ENCODE data around the gene NEURL4.
A peak's percentile ranks its signal among the peaks of the same experiment; 100 is the strongest.

NEURL4 gene

GRCh38 chr17:7295230-7296180 lies 33.6 kb downstream of the NEURL4 start:
- DNase-seq: no peak

DNA sequence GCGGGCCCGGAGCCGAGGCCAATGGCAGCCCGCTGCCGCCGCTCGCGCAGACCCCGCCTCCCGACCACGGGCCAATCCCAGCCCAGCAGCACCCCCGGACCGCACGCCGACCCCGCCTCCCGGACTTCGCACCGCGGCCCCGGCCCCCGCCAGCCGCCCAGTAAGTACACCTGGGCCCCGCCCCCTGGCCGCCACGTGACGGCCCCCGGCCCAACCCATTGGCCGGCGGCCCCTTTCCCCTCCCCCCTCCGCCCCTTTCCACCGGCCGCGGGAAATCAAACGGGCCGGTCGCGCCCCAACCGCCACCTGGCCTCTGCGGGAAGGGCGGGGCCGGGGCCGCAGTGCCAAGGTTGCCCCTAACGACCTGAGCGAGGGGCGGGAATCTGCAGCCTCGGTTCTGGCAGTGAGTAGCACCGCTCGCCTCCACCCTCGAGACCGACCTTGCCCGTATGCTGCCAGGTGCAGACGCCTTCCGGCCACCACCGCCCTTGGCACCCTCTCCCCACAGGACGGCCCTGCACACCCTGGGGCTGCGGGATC lies 34.5 kb downstream of the NEURL4 start, which contains the start of gene YBX2:
YBX2 (minus strand) TSS at position 26 of the 540 bp plus-strand sequence. CDS start 139 bp downstream, outside the sequence.
- peak; percentile 23 for DNase-seq

GRCh38 chr17:7293816-7294613 lies 35.1 kb downstream of the NEURL4 start:
- no peak for DNase-seq

DNA sequence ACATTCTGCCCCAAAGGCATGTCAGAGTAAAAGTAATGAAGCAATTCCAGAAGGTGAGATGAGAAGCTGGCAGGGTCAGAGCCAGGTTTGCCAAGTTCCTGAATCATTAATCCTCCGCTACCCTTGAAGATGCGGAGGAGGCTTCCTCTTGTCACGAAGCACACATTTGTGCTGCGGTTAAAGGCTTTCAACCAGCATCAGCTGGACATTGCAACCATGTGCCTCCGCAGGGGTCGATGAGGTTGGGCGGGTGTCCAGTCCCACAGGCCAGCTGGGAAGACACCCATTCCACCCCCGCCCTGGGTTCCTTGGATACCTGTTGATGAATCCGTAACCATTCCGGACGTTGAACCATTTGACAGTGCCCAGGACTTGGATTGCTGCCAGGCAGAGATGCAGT lies 36.0 kb downstream of the NEURL4 start:
- DNase-seq: peak; percentile 56

GRCh38 chr17:7292729-7293128 lies 36.4 kb downstream of the NEURL4 start:
- DNase-seq: no peak

DNA sequence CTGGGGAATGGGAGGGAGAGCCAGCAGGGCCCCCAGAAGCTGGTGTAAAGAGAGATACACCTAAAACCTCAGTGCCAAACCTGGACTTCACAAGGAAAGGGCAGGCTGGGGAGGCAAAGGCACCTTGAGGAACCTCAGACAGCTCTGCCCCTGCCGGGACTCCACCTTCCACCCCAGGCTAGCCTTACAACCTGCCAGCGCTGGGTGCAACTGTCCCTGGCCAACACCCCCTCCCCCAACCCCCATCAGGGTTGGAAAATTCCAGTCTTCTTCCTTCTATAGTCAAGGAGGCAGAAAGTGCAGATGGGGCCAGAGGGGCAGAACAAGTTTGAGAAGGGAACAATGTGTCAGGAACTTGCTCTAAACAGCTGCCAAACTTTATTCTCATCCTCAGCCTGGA lies 36.9 kb downstream of the NEURL4 start:
- no peak for DNase-seq

- no peak for DNase-seq
Measured at GRCh38 chr17:7290685-7291084, 38.5 kb downstream of the NEURL4 start.

DNA sequence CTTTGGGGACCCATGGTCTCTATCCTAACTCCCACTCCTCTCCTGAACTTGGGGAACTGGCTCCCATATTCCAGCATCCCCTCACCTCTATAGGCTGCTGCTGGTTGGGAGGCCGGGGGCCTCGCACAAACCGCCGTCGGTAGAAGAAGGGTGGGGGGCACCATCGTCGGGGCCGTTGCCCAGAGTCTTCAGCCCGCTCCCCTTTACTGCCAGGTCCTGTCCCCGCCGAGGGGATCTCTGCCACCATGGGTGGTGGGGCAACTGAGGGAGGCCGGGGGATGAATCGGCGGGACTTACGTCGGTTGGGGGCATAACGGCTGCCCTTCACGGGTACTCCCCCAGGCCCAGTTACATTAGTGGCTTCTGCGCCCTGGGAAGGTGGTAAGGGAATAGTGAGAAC lies 39.0 kb downstream of the NEURL4 start:
- no peak for DNase-seq

- no peak for DNase-seq
Measured at GRCh38 chr17:7289256-7290032, 39.7 kb downstream of the NEURL4 start.

GRCh38 chr17:7285679-7286078 lies 43.5 kb downstream of the NEURL4 start:
- DNase-seq: no peak

DNA sequence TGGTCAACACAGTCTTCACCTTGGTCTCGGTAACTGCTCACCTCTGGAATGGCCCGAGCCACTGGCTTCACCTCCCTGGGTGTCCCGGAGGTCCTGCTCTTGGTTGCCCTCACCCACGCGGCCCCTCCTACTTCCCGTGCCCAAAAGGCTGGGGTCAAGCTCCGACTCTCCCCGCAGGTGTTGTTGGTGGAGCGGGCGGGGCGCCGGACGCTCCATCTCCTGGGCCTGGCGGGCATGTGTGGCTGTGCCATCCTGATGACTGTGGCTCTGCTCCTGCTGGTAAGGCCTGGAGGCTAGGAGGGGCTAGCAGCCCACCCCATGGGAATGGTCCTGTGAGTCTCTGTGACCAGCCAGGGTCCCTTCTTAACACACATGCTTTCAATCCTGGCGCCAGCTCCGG lies 44.2 kb downstream of the NEURL4 start:
- no peak for DNase-seq

GRCh38 chr17:7283471-7284216 lies 45.5 kb downstream of the NEURL4 start:
- DNase-seq: no peak

- no peak for DNase-seq
Measured at GRCh38 chr17:7282752-7283321, 46.3 kb downstream of the NEURL4 start.

DNA sequence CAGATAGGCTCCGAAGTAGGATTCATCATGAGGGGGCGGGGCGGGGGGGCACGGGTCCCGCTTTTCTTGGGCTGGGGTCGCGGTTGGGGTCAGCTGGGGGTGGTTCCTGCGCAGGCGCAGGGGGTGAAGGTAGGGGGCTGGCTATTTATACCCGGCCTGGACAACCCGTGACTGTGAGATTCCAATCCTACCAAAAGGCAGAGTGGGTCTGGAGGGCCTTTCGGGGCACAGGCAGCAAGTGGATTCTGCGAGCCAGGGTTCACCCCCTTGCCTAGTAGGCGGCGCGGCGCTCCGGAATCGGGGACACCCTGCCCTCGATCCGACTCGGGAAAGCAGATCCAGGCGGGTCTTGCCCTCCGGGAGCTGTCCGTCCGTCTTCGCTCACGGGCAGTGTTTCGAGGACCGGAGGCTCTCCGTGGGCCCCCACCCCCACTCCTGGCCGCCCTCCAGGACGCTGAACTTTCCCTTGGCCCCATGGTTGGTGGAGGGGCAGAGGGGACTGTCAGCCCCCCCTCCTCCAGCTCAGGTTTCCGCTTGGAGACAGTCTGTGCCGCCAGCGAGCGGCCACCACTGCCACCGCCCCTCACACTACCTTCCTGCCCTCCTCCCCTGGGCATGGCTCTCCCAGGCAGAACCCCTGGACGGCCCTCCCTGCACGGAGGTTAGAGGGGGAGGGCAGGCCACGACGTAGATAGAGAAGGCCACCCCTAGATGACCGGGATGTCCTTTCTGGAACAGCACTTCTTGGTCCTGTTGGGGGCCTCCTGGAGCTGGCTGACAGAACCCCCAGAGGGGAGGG lies 47.0 kb downstream of the NEURL4 start:
- no peak for DNase-seq

DNA sequence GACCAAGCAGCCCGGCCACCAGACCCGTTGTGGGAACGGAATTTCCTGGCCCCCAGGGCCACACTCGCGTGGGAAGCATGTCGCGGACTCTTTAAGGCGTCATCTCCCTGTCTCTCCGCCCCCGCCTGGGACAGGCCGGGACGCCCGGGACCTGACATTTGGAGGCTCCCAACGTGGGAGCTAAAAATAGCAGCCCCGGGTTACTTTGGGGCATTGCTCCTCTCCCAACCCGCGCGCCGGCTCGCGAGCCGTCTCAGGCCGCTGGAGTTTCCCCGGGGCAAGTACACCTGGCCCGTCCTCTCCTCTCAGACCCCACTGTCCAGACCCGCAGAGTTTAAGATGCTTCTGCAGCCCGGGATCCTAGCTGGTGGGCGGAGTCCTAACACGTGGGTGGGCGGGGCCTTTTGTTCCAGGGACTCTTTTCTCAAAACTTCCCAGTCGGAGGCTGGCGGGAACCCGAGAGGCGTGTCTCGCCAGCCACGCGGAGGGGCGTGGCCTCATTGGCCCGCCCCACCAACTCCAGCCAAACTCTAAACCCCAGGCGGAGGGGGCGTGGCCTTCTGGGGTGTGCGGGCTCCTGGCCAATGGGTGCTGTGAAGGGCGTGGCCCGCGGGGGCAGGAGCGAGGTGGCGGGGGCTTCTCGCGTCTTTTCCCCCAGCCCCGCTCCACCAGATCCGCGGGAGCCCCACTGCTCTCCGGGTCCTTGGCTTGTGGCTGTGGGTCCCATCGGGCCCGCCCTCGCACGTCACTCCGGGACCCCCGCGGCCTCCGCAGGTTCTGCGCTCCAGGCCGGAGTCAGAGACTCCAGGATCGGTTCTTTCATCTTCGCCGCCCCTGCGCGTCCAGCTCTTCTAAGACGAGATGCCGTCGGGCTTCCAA lies 47.8 kb downstream of the NEURL4 start, which contains the start of gene SLC2A4:
SLC2A4 (plus strand) TSS at position 645 of the 879 bp plus-strand sequence; CDS start at position 862, 217 bp downstream.
- peak; percentile 95 for DNase-seq

DNA sequence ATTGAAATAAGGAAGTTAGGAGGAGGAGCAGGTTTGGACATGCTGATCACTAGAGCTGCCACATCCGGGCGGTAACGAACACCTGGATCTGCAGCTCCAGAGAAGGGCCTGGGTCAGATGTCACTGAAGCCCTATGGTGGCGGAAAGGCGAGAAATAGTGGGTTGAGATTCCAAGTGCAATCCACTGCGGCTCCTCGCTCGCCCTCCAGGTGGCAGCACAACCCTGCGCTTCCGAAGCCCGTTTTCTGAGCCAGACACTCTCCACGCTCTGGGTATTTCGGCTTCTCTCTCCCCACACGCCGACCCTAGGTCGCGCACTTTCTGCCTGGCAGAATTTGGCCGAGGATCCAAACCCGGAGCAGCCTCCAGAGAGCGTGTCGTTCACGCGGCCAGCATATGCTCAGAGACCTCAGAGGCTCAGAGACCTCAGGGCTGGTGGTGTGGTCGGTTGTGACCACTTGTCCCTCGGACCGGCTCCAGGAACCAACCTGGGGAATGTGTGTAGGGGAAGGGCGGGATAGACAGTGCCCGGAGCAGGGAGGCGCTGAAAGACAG lies 48.5 kb downstream of the NEURL4 start:
- DNase-seq: peak; percentile 80

DNA sequence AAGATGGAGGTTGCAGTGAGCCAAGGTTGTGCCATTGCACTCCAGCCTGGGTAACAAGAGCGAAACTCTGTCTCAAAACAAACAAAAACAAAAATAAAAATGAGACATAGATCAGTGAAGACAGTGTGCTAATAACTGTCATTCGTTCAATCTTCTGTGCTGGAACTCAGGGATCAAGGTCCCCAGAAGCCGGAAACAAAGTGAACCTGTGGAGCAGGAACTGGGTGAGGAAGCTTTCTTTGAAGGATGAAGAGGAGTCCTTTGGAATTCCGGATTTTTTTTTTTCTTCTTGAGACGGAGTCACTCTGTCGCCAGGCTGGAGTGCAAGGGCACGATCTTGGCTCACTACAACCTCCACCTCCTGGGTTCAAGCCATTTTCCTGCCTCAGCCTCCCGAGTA lies 49.7 kb downstream of the NEURL4 start:
- no peak for DNase-seq

GRCh38 chr17:7266784-7267183 lies 62.4 kb downstream of the NEURL4 start:
- DNase-seq: no peak

Measured in MV-4-11 (cell line).